Omental fat pad (tissue), 4 donors: ENCODE data around the gene NUMA1. TPM values are rescaled to one million over a fixed set of nuclear protein-coding genes. Genes with fewer than 3 reads are reported as not detected.

Source experiments
- ATAC-seq: fragments of 150-250 bp; one replicate; pipeline ENCODE4 v1.9.1; 2016; ENCODE audit warnings: mild to moderate bottlenecking, moderate library complexity; ENCODE audit not compliant: low FRiP score
- DNase-seq: peaks from one replicate; pipeline ENCODE4 v3.0.0-alpha.2; 2019; ENCODE audit warnings: low spot score
- total RNA-seq, 4 donors: library from RNA; depleted of rRNA; stranded (reverse); fragments of >200 nt; gene quantifications; one replicate each; pipeline ENCODE4 v1.1.0, GENCODE V29; 2016
- TF ChIP-seq, protein P1 (sequence below), 3 donors: fragments of 450-650 bp; IDR thresholded peaks; one replicate each; pipeline ENCODE4 v1.5.1; 2016 to 2017; ENCODE audit warnings: antibody characterized with exemption in 3 of 3, mild to moderate bottlenecking in 3 of 3, moderate library complexity in 2 of 3

The NUMA1 gene
- total RNA-seq, 4 donors from 2014 or later: 113 to 270 (median 159) TPM

DNA sequence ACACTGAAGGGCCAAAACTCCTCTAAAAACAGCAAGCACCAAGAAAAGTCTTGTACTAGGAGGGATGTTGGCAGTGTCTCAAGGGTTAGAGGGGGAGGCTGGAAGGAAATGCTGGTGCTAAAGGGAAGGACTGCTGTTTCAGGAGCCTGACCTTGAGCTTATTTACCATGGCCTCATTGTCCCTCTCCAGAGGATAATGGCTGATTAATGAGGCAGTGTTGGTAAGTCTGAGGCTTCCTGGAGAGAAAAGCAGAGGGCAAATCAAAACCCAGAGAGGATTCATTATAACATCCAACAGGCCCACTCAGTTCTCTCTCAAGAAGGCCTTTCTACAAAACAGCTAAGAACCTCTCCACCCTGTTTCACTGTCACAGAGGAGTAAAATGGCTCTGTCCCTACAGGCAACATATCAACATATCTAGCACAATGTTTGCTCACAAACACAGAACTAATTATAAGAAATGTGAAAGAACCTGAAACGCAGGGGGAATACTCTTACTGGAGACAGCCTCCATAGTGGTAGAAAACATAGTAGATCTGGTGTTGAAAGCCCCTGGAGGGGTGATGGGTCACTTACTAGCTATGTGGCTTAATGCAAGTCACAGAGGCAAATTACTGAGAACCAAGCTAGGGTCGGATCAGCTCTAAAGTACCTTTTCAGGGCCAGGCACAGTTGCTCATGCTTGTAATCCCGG, 31.4 kb downstream of the NUMA1 start:
- DNase-seq (no peak), ATAC-seq (no peak)
- TF ChIP-seq, protein P1, sequence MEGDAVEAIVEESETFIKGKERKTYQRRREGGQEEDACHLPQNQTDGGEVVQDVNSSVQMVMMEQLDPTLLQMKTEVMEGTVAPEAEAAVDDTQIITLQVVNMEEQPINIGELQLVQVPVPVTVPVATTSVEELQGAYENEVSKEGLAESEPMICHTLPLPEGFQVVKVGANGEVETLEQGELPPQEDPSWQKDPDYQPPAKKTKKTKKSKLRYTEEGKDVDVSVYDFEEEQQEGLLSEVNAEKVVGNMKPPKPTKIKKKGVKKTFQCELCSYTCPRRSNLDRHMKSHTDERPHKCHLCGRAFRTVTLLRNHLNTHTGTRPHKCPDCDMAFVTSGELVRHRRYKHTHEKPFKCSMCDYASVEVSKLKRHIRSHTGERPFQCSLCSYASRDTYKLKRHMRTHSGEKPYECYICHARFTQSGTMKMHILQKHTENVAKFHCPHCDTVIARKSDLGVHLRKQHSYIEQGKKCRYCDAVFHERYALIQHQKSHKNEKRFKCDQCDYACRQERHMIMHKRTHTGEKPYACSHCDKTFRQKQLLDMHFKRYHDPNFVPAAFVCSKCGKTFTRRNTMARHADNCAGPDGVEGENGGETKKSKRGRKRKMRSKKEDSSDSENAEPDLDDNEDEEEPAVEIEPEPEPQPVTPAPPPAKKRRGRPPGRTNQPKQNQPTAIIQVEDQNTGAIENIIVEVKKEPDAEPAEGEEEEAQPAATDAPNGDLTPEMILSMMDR (IDR thresholded peaks at IDR 0.05): no peak

DNA sequence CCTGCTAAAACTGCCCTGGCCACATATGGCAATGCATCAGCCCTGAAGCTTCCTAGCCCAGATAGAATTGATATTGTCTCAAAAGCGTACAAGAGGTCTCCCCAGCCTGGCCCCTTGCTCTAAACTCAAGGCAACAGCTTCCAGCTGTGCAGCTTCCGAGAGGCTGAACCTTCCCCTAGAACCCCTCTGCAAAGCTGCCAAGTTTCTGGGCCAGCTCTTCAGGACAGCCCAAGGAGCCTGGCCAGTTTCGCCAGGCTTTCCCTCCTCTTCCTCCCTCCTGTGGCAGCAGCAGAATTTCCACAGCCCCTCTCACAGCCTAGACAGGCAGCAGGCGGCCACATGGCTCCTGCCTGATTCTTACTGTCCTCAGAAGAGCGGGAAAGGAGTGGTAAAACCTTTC, 34.5 kb downstream of the NUMA1 start:
- TF ChIP-seq, protein P1 (IDR thresholded peaks at IDR 0.05): no peak
- DNase-seq (no peak), ATAC-seq (no peak)

DNA sequence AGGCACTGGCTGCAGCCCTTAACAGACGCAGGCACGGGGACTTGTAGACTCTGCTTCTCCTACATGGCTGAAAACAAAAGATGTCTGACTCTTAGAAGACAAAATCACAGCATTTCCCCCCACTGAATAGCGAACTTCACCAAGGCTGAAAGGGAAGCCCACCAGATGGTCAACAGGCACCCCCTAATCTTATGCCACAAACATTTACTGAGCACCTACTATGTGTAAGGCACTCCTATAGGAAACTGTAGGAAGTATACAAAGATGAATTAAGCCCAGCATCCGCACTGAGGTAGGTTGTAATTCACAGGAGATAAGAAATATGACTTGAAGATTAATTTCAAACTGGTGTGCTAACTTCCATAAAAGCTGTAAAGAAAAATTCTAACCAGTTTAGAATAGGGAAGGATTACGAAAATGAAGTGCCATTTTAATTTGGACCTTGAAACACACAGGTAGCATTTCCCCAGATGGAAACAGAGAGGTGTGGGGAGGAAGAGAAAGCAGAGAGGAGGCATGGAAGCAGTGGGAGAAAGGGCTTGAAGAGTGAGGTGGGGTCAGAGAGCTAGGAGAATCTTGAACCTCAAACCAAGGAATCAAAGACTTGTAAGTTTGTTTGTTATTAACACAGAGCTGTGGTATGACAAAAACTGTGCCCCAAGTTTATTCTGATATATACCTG, 38.1 kb downstream of the NUMA1 start:
- ATAC-seq (no peak), DNase-seq (no peak)
- TF ChIP-seq, protein P1 (IDR thresholded peaks at IDR 0.05): no peak

DNA sequence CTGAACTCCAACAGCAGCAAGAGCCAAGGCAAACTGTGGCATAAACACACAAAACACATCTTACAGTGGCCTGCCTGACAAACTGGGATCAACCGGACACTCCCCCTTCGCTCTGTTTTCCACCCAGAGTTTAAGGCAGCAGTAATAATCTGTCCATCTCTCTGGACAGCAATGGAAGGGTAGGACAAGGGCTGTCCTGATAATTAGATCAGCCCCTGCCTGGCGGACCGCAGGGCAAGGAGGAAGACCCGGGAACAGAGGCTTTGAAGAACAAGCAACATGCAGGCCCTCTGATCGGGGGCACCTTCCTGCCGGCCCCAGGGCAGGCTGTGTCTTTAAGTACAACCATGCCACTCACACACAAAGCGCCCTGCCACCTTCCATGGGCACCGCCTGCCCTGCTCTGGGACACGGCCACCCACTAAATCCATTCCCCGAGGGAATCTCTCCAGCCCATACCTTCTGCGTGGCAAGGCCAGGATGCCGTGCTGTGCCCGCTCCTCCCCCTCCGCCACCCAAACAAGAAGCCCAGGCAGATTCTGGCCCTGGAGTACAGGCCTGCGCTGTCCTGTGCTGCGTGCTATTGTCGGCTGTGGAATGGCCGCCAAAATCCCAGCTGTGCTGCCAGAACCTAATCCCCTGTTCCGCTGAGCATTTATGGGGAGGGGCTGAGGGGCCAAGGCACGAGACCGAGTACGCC, 38.8 kb downstream of the NUMA1 start:
- peak; percentile 71 for ATAC-seq
- no peak for DNase-seq
- TF ChIP-seq, protein P1 (IDR thresholded peaks at IDR 0.05): no peak

DNA sequence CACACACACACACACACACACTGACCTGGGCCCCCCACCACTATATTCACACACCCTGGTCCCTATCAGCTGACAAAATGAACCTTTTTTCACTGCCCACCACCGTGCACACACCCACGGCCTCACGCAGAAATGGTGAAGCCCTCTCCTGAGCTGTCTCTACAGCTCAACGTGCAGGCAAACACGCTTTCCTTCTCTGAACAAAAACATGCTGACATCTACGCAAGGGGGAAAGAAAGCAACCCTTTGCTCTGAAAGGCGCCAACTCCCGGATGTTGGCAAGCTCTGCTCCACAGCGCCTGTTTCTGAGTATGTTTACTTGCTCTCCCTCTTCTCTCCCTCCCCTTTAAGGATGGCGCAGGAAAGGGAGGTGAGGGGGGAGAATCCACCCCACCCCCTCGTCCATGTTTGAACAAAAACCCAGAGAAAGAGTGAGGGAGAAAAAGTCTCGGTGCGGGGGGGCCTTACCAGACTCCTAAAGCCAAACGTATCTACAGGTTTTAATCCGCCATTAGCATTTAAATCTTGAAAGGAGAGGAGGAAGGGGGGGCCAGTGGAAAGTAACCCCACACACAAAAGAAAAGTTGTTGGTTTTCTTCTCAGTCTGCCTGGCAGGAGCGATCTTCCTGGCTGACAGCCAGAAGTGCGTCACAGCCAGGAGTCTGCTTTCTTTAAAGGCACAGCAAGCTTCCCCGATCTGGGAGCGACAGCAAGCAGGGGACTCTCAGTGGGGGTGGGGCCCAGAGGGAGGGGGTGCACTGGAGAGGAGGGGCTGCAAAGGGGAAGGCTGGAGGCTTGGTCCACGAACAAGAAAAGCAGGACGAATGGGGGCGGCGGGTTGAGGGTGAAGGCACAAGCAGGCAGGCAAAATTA, 39.6 kb downstream of the NUMA1 start:
- ATAC-seq (peak; percentile 72), DNase-seq (peak; percentile 86)

DNA sequence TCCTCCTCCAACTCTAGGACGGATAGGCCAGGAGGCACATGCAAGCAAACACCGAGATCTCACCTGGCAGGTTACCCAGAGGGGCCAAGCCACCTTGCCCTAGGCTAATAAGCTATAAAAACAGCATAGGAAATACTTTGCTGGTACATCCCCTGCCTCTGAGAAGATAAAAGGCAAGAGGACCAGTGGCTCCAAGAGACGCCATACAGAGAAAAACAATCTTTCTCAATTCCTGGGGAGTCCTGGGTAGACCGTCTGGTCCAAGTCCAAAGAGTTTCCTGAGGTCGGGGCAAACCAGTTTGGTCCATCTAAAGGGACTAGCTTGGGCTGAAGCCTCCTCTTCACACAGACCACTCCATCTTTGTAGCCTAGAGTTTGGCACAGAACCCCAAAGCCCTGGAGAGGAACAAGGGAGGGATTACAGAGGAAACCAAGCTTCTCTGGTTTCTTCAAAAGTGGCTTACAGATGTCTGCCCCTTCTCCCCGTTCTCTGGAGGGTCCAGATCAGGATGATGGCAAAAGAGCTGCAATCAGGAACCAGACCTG, 40.4 kb downstream of the NUMA1 start:
- ATAC-seq (no peak), DNase-seq (no peak)
- TF ChIP-seq, protein P1 (IDR thresholded peaks at IDR 0.05): no peak

More for the DNA sequence above, 39.6 kb downstream of the NUMA1 start:
- TF ChIP-seq, protein P1 (IDR thresholded peaks at IDR 0.05): no peak
